H1 (cell line): ENCODE data around the gene CNDP1. TPM values are rescaled to one million over a fixed set of nuclear protein-coding genes. Genes with fewer than 3 reads are reported as not detected.

ENCODE experiments used
- CTCF ChIA-PET: fragments of 300-600 bp; sonication (Branson Sonifier 250); formaldehyde crosslinking; loops from one replicate; lab custom pipeline; 2021; ENCODE audit not compliant: partially characterized antibody; lab: Charles Lee
- POLR2A ChIA-PET: fragments of 300-600 bp; sonication (Branson Sonifier 250); formaldehyde crosslinking; loops from one replicate; lab custom pipeline; 2021; ENCODE audit warnings: inconsistent platforms; ENCODE audit not compliant: partially characterized antibody; lab: Charles Lee
- DNase-seq, 2 experiments: peaks; one replicate each; pipeline versions ENCODE4 v3.0.0 to v3.0.0-alpha.2; 2010 to 2022; ENCODE audit warnings: low spot score in 2 of 2, low read depth in 1 of 2, mixed read lengths in 1 of 2
- FAIRE-seq: peaks from 2 replicates; lab custom pipeline; 2011; peaks lifted over from hg19 to GRCh38; lab: Jason Lieb, UNC
- H2AFZ ChIP-seq: 2 replicates; pipeline ENCODE4 v1.8.1; 2012; ENCODE audit warnings: low read length, inconsistent platforms
- H2AK5ac ChIP-seq: 2 replicates; pipeline ENCODE4 v1.6.1; 2013; ENCODE audit warnings: low read depth, low read length
- H2BK120ac ChIP-seq: replicated peaks from 2 replicates; pipeline ENCODE3; 2013; ENCODE audit warnings: low read depth, low read length, inconsistent platforms
- H2BK12ac ChIP-seq: 2 replicates; pipeline ENCODE4 v1.6.1; 2013; ENCODE audit warnings: low read depth, low read length
- H2BK15ac ChIP-seq: 2 replicates; pipeline ENCODE4 v1.6.1; 2013; ENCODE audit warnings: low read length
- H2BK20ac ChIP-seq: 2 replicates; pipeline ENCODE4 v1.6.1; 2013; ENCODE audit warnings: low read length
- H2BK5ac ChIP-seq: 2 replicates; pipeline ENCODE4 v1.6.1; 2013; ENCODE audit warnings: low read depth, low read length
- H3K14ac ChIP-seq: 2 replicates; pipeline ENCODE4 v1.6.1; 2013; ENCODE audit warnings: inconsistent platforms; ENCODE audit not compliant: insufficient read length
- H3K18ac ChIP-seq: 2 replicates; pipeline ENCODE4 v1.6.1; 2013; ENCODE audit warnings: low read length; ENCODE audit errors: extremely low read depth
- H3K23ac ChIP-seq: 2 replicates; pipeline ENCODE4 v1.6.1; 2013; ENCODE audit warnings: inconsistent platforms; ENCODE audit not compliant: insufficient read length
- H3K23me2 ChIP-seq: 2 replicates; pipeline ENCODE4 v1.6.1; 2013; ENCODE audit warnings: low read depth, low read length
- H3K27ac ChIP-seq: 2 replicates; pipeline ENCODE4 v1.6.1; 2011; ENCODE audit warnings: low read depth, low read length, inconsistent platforms
- H3K27me3 ChIP-seq, 4 experiments: replicated peaks in 1 of 4; 1 replicate in 1 of 4; 2 replicates in 3 of 4; pipeline versions ENCODE4 v1.6.1 to v1.8.1; 2011 to 2013; ENCODE audit warnings: low read length in 3 of 4, mild to moderate bottlenecking in 3 of 4, inconsistent platforms in 2 of 4, mixed read lengths in 2 of 4, moderate library complexity in 1 of 4; ENCODE audit not compliant: control insufficient read depth in 3 of 4, insufficient read depth in 3 of 4; ENCODE audit errors: extremely low read depth in 1 of 4
- H3K36me3 ChIP-seq, 4 experiments: 2 replicates each; pipeline versions ENCODE4 v1.6.1 to v1.8.1; 2011 to 2013; ENCODE audit warnings: mild to moderate bottlenecking in 4 of 4, low read length in 3 of 4, moderate library complexity in 2 of 4, control low read depth in 1 of 4, inconsistent platforms in 1 of 4; ENCODE audit not compliant: insufficient read depth in 4 of 4, control insufficient read depth in 2 of 4
- H3K4ac ChIP-seq: replicated peaks from 2 replicates; pipeline ENCODE3; 2013; ENCODE audit warnings: low read length, low read depth, mixed read lengths, inconsistent platforms; ENCODE audit not compliant: insufficient read length
- H3K4me1 ChIP-seq, 4 experiments: replicated peaks in 1 of 4; 1 replicate in 1 of 4; 2 replicates in 3 of 4; pipeline versions ENCODE4 v1.6.1 to v1.8.1; 2011 to 2013; ENCODE audit warnings: low read length in 3 of 4, inconsistent platforms in 2 of 4, mixed read lengths in 1 of 4; ENCODE audit not compliant: insufficient read depth in 4 of 4, control insufficient read depth in 3 of 4
- H3K4me2 ChIP-seq, 2 experiments: 2 replicates each; pipeline versions ENCODE4 v1.6.1 to v1.8.1; 2011 to 2013; ENCODE audit warnings: low read depth in 2 of 2, low read length in 2 of 2, control low read depth in 1 of 2, inconsistent platforms in 1 of 2, mild to moderate bottlenecking in 1 of 2; ENCODE audit not compliant: insufficient read depth in 1 of 2
- H3K4me3 ChIP-seq, 4 experiments: fragments of 200-600, 300-600 bp in 1 of 4; sonication (generic), shearing (Covaris generic), sonication (Bioruptor Twin) in 1 of 4; 2 replicates each; pipeline versions ENCODE4 v1.5.1 to v1.8.1; 2011 to 2016; ENCODE audit warnings: low read length in 4 of 4, low read depth in 3 of 4, control low read depth in 2 of 4, inconsistent platforms in 2 of 4, mild to moderate bottlenecking in 2 of 4, mixed read lengths in 1 of 4, moderate library complexity in 1 of 4; ENCODE audit not compliant: insufficient read depth in 2 of 4; ENCODE audit errors: extremely low read depth in 1 of 4
- H3K56ac ChIP-seq: replicated peaks from 2 replicates; pipeline ENCODE3; 2013; ENCODE audit warnings: low read depth, mild to moderate bottlenecking, mixed read lengths, low read length, inconsistent platforms; ENCODE audit not compliant: insufficient read length
- H3K79me1 ChIP-seq: 2 replicates; pipeline ENCODE4 v1.6.1; 2013; ENCODE audit warnings: low read depth, low read length, control low read depth
- H3K79me2 ChIP-seq, 2 experiments: 2 replicates each; pipeline versions ENCODE4 v1.6.1 to v1.8.1; 2012 to 2013; ENCODE audit warnings: low read length in 2 of 2, mild to moderate bottlenecking in 2 of 2, inconsistent platforms in 1 of 2; ENCODE audit not compliant: insufficient read depth in 2 of 2, control insufficient read depth in 1 of 2
- H3K9ac ChIP-seq, 4 experiments: replicated peaks in 1 of 4; 1 replicate in 1 of 4; 2 replicates in 3 of 4; pipeline versions ENCODE4 v1.6.1 to v1.8.1; 2011 to 2013; ENCODE audit warnings: low read depth in 3 of 4, low read length in 3 of 4, control low read depth in 2 of 4, mild to moderate bottlenecking in 2 of 4, moderate library complexity in 2 of 4, inconsistent platforms in 1 of 4; ENCODE audit errors: extremely low read depth in 1 of 4
- H3K9me3 ChIP-seq, 2 experiments: 2 replicates each; pipeline versions ENCODE4 v1.6.1 to v1.8.1; 2012 to 2013; ENCODE audit warnings: mild to moderate bottlenecking in 2 of 2, moderate library complexity in 2 of 2, control low read depth in 1 of 2, inconsistent platforms in 1 of 2, low read depth in 1 of 2, low read length in 1 of 2, mixed read lengths in 1 of 2; ENCODE audit not compliant: insufficient read depth in 2 of 2
- H4K20me1 ChIP-seq, 2 experiments: replicated peaks in 1 of 2; 2 replicates each; pipeline versions ENCODE3 to v1.8.1; 2011 to 2013; ENCODE audit warnings: inconsistent platforms in 2 of 2, low read length in 2 of 2, mild to moderate bottlenecking in 1 of 2; ENCODE audit not compliant: insufficient read depth in 2 of 2, control insufficient read depth in 1 of 2
- H4K5ac ChIP-seq: 2 replicates; pipeline ENCODE4 v1.6.1; 2013; ENCODE audit warnings: low read length, low read depth, mixed read lengths, inconsistent platforms; ENCODE audit not compliant: insufficient read length
- H4K8ac ChIP-seq: 2 replicates; pipeline ENCODE4 v1.8.0; 2013; ENCODE audit warnings: mild to moderate bottlenecking, moderate library complexity, low read length, inconsistent platforms; ENCODE audit not compliant: insufficient read depth; ENCODE audit errors: extremely low read depth
- H4K91ac ChIP-seq: replicated peaks from 2 replicates; pipeline ENCODE3; 2013; ENCODE audit warnings: low read length, mixed read lengths, inconsistent platforms; ENCODE audit not compliant: insufficient read length
- ATF2 ChIP-seq: IDR thresholded peaks from 2 replicates; pipeline ENCODE4 v1.6.1; 2012; ENCODE audit warnings: low read length, inconsistent platforms
- BACH1 ChIP-seq: IDR thresholded peaks from 2 replicates; pipeline ENCODE4 v1.6.1; 2012; ENCODE audit warnings: low read length, improper control_type of control experiment
- BCL11A ChIP-seq, 2 experiments: IDR thresholded peaks; one replicate each; pipeline ENCODE4 v1.6.1; 2011; ENCODE audit warnings: low read depth in 2 of 2, low read length in 2 of 2, mild to moderate bottlenecking in 2 of 2
- EP300 ChIP-seq, 2 experiments: IDR thresholded peaks; 1 replicate in 1 of 2; 2 replicates in 1 of 2; pipeline ENCODE4 v1.6.1; 2011 to 2012; ENCODE audit warnings: low read depth in 2 of 2, low read length in 2 of 2, mild to moderate bottlenecking in 2 of 2, borderline replicate concordance in 1 of 2, inconsistent platforms in 1 of 2, moderate library complexity in 1 of 2
- PHF8 ChIP-seq: fragments of 200-600 bp; sonication (generic); conservative IDR thresholded peaks from 2 replicates; pipeline ENCODE4 v1.7.1; 2012; ENCODE audit warnings: low read depth, mild to moderate bottlenecking, inconsistent platforms, low read length, moderate library complexity
- POLR2A ChIP-seq, 2 experiments: IDR thresholded peaks; 1 replicate in 1 of 2; 2 replicates in 1 of 2; pipeline ENCODE4 v1.6.1; 2011; ENCODE audit warnings: low read depth in 2 of 2, low read length in 2 of 2, mild to moderate bottlenecking in 2 of 2; ENCODE audit errors: control extremely low read depth in 1 of 2
- RAD21 ChIP-seq, 2 experiments: IDR thresholded peaks in 1 of 2; conservative IDR thresholded peaks in 1 of 2; 2 replicates each; pipeline ENCODE4 v1.6.1; 2011; ENCODE audit warnings: low read depth in 2 of 2, low read length in 2 of 2, improper control_type of control experiment in 1 of 2, inconsistent platforms in 1 of 2, mild to moderate bottlenecking in 1 of 2, moderate library complexity in 1 of 2
- RFX5 ChIP-seq: IDR thresholded peaks from 2 replicates; pipeline ENCODE4 v1.6.1; 2011; ENCODE audit warnings: low read depth, low read length, improper control_type of control experiment, borderline replicate concordance
- SAP30 ChIP-seq: fragments of 300-600 bp; sonication (generic); IDR thresholded peaks from 2 replicates; pipeline ENCODE4 v1.7.1; 2012; ENCODE audit warnings: low read length, moderate library complexity, mild to moderate bottlenecking, inconsistent platforms; ENCODE audit not compliant: insufficient read depth, insufficient replicate concordance
- SP4 ChIP-seq: IDR thresholded peaks from 2 replicates; pipeline ENCODE4 v1.6.1; 2012; ENCODE audit warnings: low read length, inconsistent platforms
- SUZ12 ChIP-seq: fragments of 200-600 bp; sonication (generic); IDR thresholded peaks from 2 replicates; pipeline ENCODE4 v1.6.1; 2012; ENCODE audit warnings: mild to moderate bottlenecking, inconsistent platforms, low read length, moderate library complexity, mixed read lengths
- TAF1 ChIP-seq: IDR thresholded peaks from 2 replicates; pipeline ENCODE4 v1.6.1; 2011; ENCODE audit warnings: mild to moderate bottlenecking, low read depth, low read length
- WGBS, 2 experiments: shearing (Covaris generic) in 1 of 2; methylation state at CpG; one replicate each; pipeline versions ENCODE4 v1.1.6 to v1.1.7; 2013 to 2015; ENCODE audit warnings: low lambda C conversion rate in 2 of 2, mixed read lengths in 2 of 2, inconsistent platforms in 1 of 2, low coverage in 1 of 2, missing lambda C conversion rate in 1 of 2; ENCODE audit not compliant: insufficient replicate concordance in 2 of 2, insufficient coverage in 1 of 2, insufficient read length in 1 of 2; ENCODE audit errors: extremely low coverage in 1 of 2, missing lambda C conversion rate in 1 of 2; 5-methylcytosine and 5-hydroxymethylcytosine counted together
- polyA plus RNA-seq, 7 experiments: library from polyadenylated mRNA; depleted of rRNA in 3 of 7; stranded (reverse) in 5 of 7; unstranded in 2 of 7; fragments of >200 nt in 5 of 7; fragments of 200-250 nt in 2 of 7; gene quantifications; 1 replicate in 5 of 7; 2 replicates in 1 of 7; 4 replicates in 1 of 7; pipeline versions ENCODE4 v1.2.1 to v1.2.3, GENCODE V29; 2011 to 2013; ENCODE audit warnings: missing spikeins in 2 of 7, mixed read lengths in 2 of 7
- total RNA-seq: library from RNA; stranded (reverse); fragmentation: NEBNext Ultra II Directional; extraction: Animal tissue kit (Norgen Biotek cat#: 25700); gene quantifications from 2 replicates; pipeline ENCODE4 v1.2.1, GENCODE V29; 2021

The CNDP1 gene
- total and polyA plus RNA-seq, 2 of the 8 experiments (the other 6 are each of a cell fraction or from before 2014, with no cell fraction given): 0.09 TPM; not detected in 1

GRCh38 chr18:74562131-74562730 lies 27.9 kb downstream of the CNDP1 start:
- no peak overlapping the region for H2BK12ac ChIP-seq
- no peaks in the 10 kb centered on the region for H3K4me1 ChIP-seq
- no peak overlapping the region for H3K4ac ChIP-seq
- no peak overlapping the region for H2BK120ac ChIP-seq
- no peak overlapping the region for H4K91ac ChIP-seq
- H3K79me1 ChIP-seq: no peaks in the 10 kb centered on the region
- H2BK20ac ChIP-seq: no peak overlapping the region
- no peak overlapping the region for H3K14ac ChIP-seq
- no peak overlapping the region for H3K18ac ChIP-seq
- ChIA-PET CTCF (interaction anchor here (0.7 to 1.2 kb wide), 4 partner anchors 9 to 278 kb away, joined by 3 to 5 read pairs (median 5); no protein-coding TSS in a partner anchor), POLR2A (no interaction called here)
- no peak overlapping the region for H3K4me3 ChIP-seq
- FAIRE-seq (no peak), DNase-seq (no peak)
- H3K9me3 ChIP-seq: peaks cover 8 to 12% of the 10 kb centered on the region in 2 experiments
- no peaks in the 10 kb centered on the region for H3K79me2 ChIP-seq
- no peak overlapping the region for H3K23ac ChIP-seq
- no peaks in the 10 kb centered on the region for H3K23me2 ChIP-seq
- no peak overlapping the region for H2BK5ac ChIP-seq
- H2AFZ ChIP-seq: no peak overlapping the region
- 82% methylated on average over 4 of the region's 4 CpGs; no CpG with 5 or more reads in 1 of the 2 experiments for WGBS, 2 experiments
- H3K56ac ChIP-seq: no peak overlapping the region
- no peak overlapping the region for H4K8ac ChIP-seq
- no peaks in the 10 kb centered on the region for H3K27me3 ChIP-seq
- H4K5ac ChIP-seq: no peak overlapping the region
- no peaks in the 10 kb centered on the region for H3K36me3 ChIP-seq
- H2AK5ac ChIP-seq: no peak overlapping the region
- no peak overlapping the region for H3K4me2 ChIP-seq
- H2BK15ac ChIP-seq: no peak overlapping the region
- H4K20me1 ChIP-seq: no peaks in the 10 kb centered on the region
- H3K9ac ChIP-seq: no peak overlapping the region
- no peak overlapping the region for H3K27ac ChIP-seq
- TF ChIP-seq SP4 (no peak), POLR2A (IDR thresholded peaks at IDR 0.05; ENCODE audit: control extremely low read depth in 1 of 2, low read depth in 2 of 2, low read length in 2 of 2) (no peak), SUZ12 (no peak), SAP30 (no peak), EP300 (IDR thresholded peaks at IDR 0.05; ENCODE audit: borderline replicate concordance in 1 of 2, low read depth in 2 of 2, low read length in 2 of 2) (no peak), ATF2 (no peak), TAF1 (no peak), PHF8 (no peak), RFX5 (no peak), BACH1 (no peak), RAD21 (IDR thresholded peaks at IDR 0.05 in 1 of 2, conservative IDR thresholded peaks at IDR 0.05 in 1 of 2; ENCODE audit: low read depth in 2 of 2, low read length in 2 of 2) (no peak), BCL11A (IDR thresholded peaks at IDR 0.05; ENCODE audit: low read depth in 2 of 2, low read length in 2 of 2) (no peak)
